GM19193 (cell line): ENCODE results near the gene COMP.

Experiments
- POLR2A ChIP-seq: IDR thresholded peaks from 4 replicates; pipeline ENCODE4 v1.6.1; 2011; ENCODE audit not compliant: insufficient read depth, insufficient read length; ENCODE audit errors: extremely low read depth

The COMP gene

GRCh38 chr19:18807861-18808331 is 16.8 kb upstream of the COMP start:
- no peak for TF ChIP-seq POLR2A

- TF ChIP-seq POLR2A, result no peak
Observed at GRCh38 chr19:18804643-18805042, 13.5 kb upstream of the COMP start.

GRCh38 chr19:18804139-18804601 is 13.1 kb upstream of the COMP start:
- TF ChIP-seq POLR2A, result no peak

GRCh38 chr19:18803550-18804138 is 12.5 kb upstream of the COMP start:
- no peak for TF ChIP-seq POLR2A

GRCh38 chr19:18802354-18802753 is 11.2 kb upstream of the COMP start:
- TF ChIP-seq POLR2A, result no peak

GRCh38 chr19:18800636-18801035 is 9.5 kb upstream of the COMP start:
- TF ChIP-seq POLR2A, result no peak

- no peak for TF ChIP-seq POLR2A
Observed at GRCh38 chr19:18800079-18800478, 9.0 kb upstream of the COMP start.

GRCh38 chr19:18799389-18799970 is 8.4 kb upstream of the COMP start:
- TF ChIP-seq POLR2A, result no peak

- no peak for TF ChIP-seq POLR2A
Observed at GRCh38 chr19:18798384-18799352, 7.6 kb upstream of the COMP start.

GRCh38 chr19:18796239-18796638 is 5.1 kb upstream of the COMP start:
- no peak for TF ChIP-seq POLR2A

GRCh38 chr19:18795540-18795939 is 4.4 kb upstream of the COMP start:
- no peak for TF ChIP-seq POLR2A

GRCh38 chr19:18794692-18795091 is 3.6 kb upstream of the COMP start:
- TF ChIP-seq POLR2A, result no peak

- no peak for TF ChIP-seq POLR2A
Observed at GRCh38 chr19:18794029-18794313, 2.9 kb upstream of the COMP start.

GRCh38 chr19:18793144-18794028 is 2.3 kb upstream of the COMP start:
- no peak for TF ChIP-seq POLR2A

- no peak for TF ChIP-seq POLR2A
Observed at GRCh38 chr19:18792661-18793060, 1.6 kb upstream of the COMP start.
